GM12878 (cell line): ENCODE measurements around the gene TAF9. TPM values are rescaled to one million over a fixed set of nuclear protein-coding genes. Genes with fewer than 3 reads are reported as not detected.

Experiments used
- CBX3 ChIP-seq: fragments of 200-600 bp; sonication (generic); IDR thresholded peaks from 2 replicates; pipeline ENCODE4 v1.6.1; 2016; ENCODE audit warnings: low read depth, borderline replicate concordance
- E4F1 ChIP-seq: fragments of 450-650 bp; IDR thresholded peaks from 2 replicates; pipeline ENCODE4 v1.6.1; 2018; ENCODE audit warnings: borderline replicate concordance, mild to moderate bottlenecking; ENCODE audit not compliant: partially characterized antibody
- GATAD2B ChIP-seq: fragments of 450-650 bp; conservative IDR thresholded peaks from 2 replicates; pipeline ENCODE4 v1.6.1; 2017; ENCODE audit warnings: low read depth, mild to moderate bottlenecking, moderate library complexity
- IKZF1 ChIP-seq: fragments of 450-650 bp; conservative IDR thresholded peaks from 2 replicates; pipeline ENCODE4 v1.6.1; 2017; ENCODE audit warnings: antibody characterized with exemption, mild to moderate bottlenecking
- KDM1A ChIP-seq: fragments of 200-600 bp; sonication (generic); IDR thresholded peaks from 2 replicates; pipeline ENCODE4 v1.6.1; 2016; ENCODE audit warnings: borderline replicate concordance
- MLLT1 ChIP-seq: fragments of 450-650 bp; IDR thresholded peaks from 2 replicates; pipeline ENCODE4 v1.6.1; 2016; ENCODE audit warnings: mild to moderate bottlenecking
- MYC ChIP-seq: IDR thresholded peaks from 2 replicates; pipeline ENCODE4 v1.6.1; 2011; ENCODE audit warnings: mild to moderate bottlenecking, low read length, moderate library complexity, inconsistent platforms; ENCODE audit not compliant: insufficient read depth, insufficient replicate concordance, insufficient read length, severe bottlenecking
- NFXL1 ChIP-seq: fragments of 450-650 bp; IDR thresholded peaks from 2 replicates; pipeline ENCODE4 v1.6.1; 2017; ENCODE audit warnings: antibody characterized with exemption, mild to moderate bottlenecking, borderline replicate concordance
- PBX3 ChIP-seq: IDR thresholded peaks from 2 replicates; pipeline ENCODE4 v1.6.1; 2011; ENCODE audit warnings: mild to moderate bottlenecking, low read depth, low read length, moderate library complexity; ENCODE audit not compliant: insufficient replicate concordance
- POLR2AphosphoS2 ChIP-seq: IDR thresholded peaks from 2 replicates; pipeline ENCODE4 v1.6.1; 2011; ENCODE audit warnings: low read depth, mild to moderate bottlenecking, low read length, improper control_type of control experiment, moderate library complexity
- POU2F2 ChIP-seq: IDR thresholded peaks from 3 replicates; pipeline ENCODE4 v1.6.1; 2011; ENCODE audit warnings: low read depth, mild to moderate bottlenecking, low read length, borderline replicate concordance
- RAD51 ChIP-seq: fragments of 450-650 bp; IDR thresholded peaks from 2 replicates; pipeline ENCODE4 v1.6.1; 2016; ENCODE audit warnings: moderate library complexity, mild to moderate bottlenecking, inconsistent platforms
- SMAD1 ChIP-seq: fragments of 450-650 bp; IDR thresholded peaks from 2 replicates; pipeline ENCODE4 v1.6.1; 2018; ENCODE audit warnings: mild to moderate bottlenecking, low read depth; ENCODE audit not compliant: partially characterized antibody
- SREBF1 ChIP-seq: IDR thresholded peaks from 2 replicates; pipeline ENCODE4 v1.6.1; 2012; ENCODE audit warnings: mild to moderate bottlenecking, low read length
- TCF7 ChIP-seq: IDR thresholded peaks from 2 replicates; pipeline ENCODE4 v1.6.1; 2014; ENCODE audit warnings: antibody characterized with exemption, borderline replicate concordance
- YY1 ChIP-seq: IDR thresholded peaks from 2 replicates; pipeline ENCODE4 v1.6.1; 2011; ENCODE audit warnings: low read depth, mild to moderate bottlenecking, low read length
- ZNF274 ChIP-seq: IDR thresholded peaks from one replicate; pipeline ENCODE4 v1.8.0; 2011; ENCODE audit not compliant: insufficient read length, insufficient read depth
- ZSCAN29 ChIP-seq: fragments of 450-650 bp; IDR thresholded peaks from 2 replicates; pipeline ENCODE4 v1.6.1; 2017; ENCODE audit warnings: mild to moderate bottlenecking, moderate library complexity
- ZZZ3 ChIP-seq: IDR thresholded peaks from 2 replicates; pipeline ENCODE4 v1.6.1; 2011; ENCODE audit warnings: low read depth; ENCODE audit not compliant: control insufficient read depth, insufficient read length
- polyA plus RNA-seq, 11 experiments: library from polyadenylated mRNA; depleted of rRNA in 4 of 11; unstranded in 6 of 11; stranded (reverse) in 5 of 11; fragments of >200 nt; fragmentation: Nextera tagmentation in 4 of 11; fragmentation: Illumina TruSeq in 1 of 11; extraction: Ambion mirVana in 4 of 11; extraction: Trizol in 1 of 11; gene quantifications; 1 replicate in 1 of 11; 2 replicates in 10 of 11; pipeline versions ENCODE4 v1.2.1 to v1.2.3, GENCODE V29; 2011 to 2016; ENCODE audit warnings: inconsistent platforms in 2 of 11, missing spikeins in 2 of 11, low read depth in 1 of 11
- total RNA-seq, 4 experiments: library from RNA; depleted of rRNA in 3 of 4; stranded (reverse); fragments of >200 nt in 3 of 4; fragmentation: Illumina TruSeq in 1 of 4; extraction: Trizol in 1 of 4; gene quantifications; 2 replicates each; pipeline versions ENCODE4 v1.2.1 to v1.2.3, GENCODE V29; 2013 to 2021
- TF ChIP-seq, protein P1 (sequence below): fragments of 450-650 bp; IDR thresholded peaks from 2 replicates; pipeline ENCODE4 v1.6.1; 2017; ENCODE audit warnings: borderline replicate concordance

Gene TAF9
- total and polyA plus RNA-seq, 10 of the 15 experiments (the other 5 are each of a cell fraction or from before 2014, with no cell fraction given): 64.4 to 318 (median 150) TPM

DNA sequence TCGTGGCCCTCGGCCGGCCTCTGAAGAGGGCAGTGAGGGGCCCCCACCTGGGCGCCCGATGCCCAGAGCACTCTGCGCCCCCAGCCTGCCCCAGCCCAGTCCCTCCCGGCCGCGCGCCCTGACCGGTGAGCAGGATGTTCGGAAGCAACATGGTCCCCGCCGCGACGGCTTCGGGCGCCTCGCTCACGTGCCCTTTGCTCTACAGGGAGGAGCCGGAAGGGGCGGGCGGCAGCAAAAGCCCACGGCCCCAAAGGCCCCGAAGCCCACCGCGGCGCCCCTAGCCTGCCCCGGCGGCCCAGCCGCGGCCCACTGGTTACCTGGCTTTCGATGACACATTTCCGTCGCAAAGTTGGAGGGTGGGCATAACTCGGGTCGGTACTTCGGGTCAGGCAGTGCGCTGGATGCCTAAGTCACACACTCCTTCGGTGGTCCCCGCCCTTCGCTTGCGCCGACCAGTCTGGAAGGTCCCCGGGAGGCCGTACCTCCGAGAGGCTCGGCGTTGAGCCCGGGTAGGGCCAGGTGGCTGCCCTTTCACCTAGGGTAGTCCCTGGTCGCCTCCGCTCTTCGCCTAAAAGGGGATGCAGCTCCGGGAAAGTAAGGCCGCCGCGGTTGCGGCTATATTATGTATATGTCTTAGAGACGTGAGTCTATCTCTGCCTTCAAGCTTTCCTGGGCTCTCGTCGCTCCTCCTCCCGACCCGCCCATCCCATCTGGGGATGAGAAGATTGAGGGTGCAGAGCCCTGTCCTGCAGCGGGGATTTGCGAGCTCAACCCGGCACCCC, at the start of gene TAF9, which contains the start of the genes AK6 and RAD17 (continued):
- peak; percentile 98 for TF ChIP-seq IKZF1
- no peak for TF ChIP-seq ZZZ3
- TF ChIP-seq PBX3: peak; percentile 39
- peak; percentile 76 for TF ChIP-seq RAD51
- TF ChIP-seq E4F1: no peak
- no peak for TF ChIP-seq SREBF1
- TF ChIP-seq KDM1A: no peak
- peak; percentile 70; the same call in 1 of the 2 replicates for TF ChIP-seq POLR2AphosphoS2
- peak; percentile 89 for TF ChIP-seq GATAD2B
- TF ChIP-seq CBX3: no peak
- TF ChIP-seq, protein P1, sequence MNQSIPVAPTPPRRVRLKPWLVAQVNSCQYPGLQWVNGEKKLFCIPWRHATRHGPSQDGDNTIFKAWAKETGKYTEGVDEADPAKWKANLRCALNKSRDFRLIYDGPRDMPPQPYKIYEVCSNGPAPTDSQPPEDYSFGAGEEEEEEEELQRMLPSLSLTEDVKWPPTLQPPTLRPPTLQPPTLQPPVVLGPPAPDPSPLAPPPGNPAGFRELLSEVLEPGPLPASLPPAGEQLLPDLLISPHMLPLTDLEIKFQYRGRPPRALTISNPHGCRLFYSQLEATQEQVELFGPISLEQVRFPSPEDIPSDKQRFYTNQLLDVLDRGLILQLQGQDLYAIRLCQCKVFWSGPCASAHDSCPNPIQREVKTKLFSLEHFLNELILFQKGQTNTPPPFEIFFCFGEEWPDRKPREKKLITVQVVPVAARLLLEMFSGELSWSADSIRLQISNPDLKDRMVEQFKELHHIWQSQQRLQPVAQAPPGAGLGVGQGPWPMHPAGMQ: peak; percentile 96
- peak; percentile 95 for TF ChIP-seq MYC
- peak; percentile 91 for TF ChIP-seq YY1
- peak; percentile 87; the same call in 2 of the 3 replicates for TF ChIP-seq POU2F2
- TF ChIP-seq TCF7: peak; percentile 30; the same call in 1 of the 2 replicates
- no peak for TF ChIP-seq ZNF274
- no peak for TF ChIP-seq ZSCAN29
- TF ChIP-seq MLLT1: 0 out of 2 replicates have a peak, but pooled peaks have one; percentile 30
- peak; percentile 14 for TF ChIP-seq SMAD1
- TF ChIP-seq NFXL1: no peak
